ENCODE measurements around the gene EPC1. TPM values are rescaled to one million over a fixed set of nuclear protein-coding genes. Genes with fewer than 3 reads are reported as not detected.

EPC1 gene
- total RNA-seq, 1 experiment from 2014 or later: 30.0 TPM

DNA sequence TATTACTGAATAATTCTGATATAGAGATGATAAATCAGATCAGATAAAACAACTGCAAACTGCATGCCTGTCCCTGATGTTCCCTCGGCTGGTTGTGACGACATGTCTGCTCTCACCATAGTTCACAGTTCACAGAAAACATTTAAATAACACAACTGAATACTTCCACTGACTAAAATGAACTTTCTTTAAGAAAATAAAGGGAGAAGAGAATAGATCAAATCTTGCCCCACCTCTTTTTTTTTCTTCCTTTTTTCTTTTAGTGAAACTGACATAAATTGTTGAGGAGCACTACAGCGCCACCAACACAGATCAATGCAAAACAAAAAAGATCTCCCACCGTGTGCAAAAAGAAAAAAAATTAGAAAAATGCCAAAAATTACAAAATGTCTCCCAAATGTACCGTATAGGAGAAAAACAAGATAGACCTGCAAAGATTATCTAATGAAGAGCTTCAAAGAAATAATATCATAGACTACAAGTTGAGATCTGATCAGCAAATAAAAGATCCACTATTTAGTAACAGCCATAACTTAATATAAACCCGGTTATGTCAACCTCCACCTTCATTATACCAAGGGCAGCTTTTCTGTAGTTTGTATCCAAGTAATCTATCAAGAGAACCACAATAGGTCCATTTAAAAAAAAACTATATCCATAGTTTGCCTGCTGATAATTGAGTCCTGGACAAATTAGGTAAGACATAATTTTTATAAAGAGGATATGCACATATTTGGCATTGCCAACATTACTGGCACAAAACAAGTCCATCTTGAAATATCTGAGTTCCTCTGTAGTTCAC is 30.7 kb upstream of the EPC1 start:
- no peak for DNase-seq
- H3K27ac Mint-ChIP-seq (ENCODE audit: unreplicated experiment): no peak overlapping the region
- no peak for TF ChIP-seq CTCF (IDR thresholded peaks at IDR 0.05; ENCODE audit: unreplicated experiment)
- no peaks in the 10 kb centered on the region for H3K9me3 Mint-ChIP-seq (ENCODE audit: low read depth, unreplicated experiment)
- intact Hi-C loops (cut with micrococcal nuclease; ENCODE audit: unreplicated experiment): loop anchor here (10.0 kb wide), 1 partner anchor 317 kb away; no protein-coding TSS in a partner anchor
- no TSS peak for BruUV-seq (replicated peaks)
- H3K27me3 Mint-ChIP-seq (ENCODE audit: unreplicated experiment): no peaks in the 10 kb centered on the region
- CTCF ChIA-PET: interaction anchor here (0.7 kb wide), 1 partner anchor 676 kb away, joined by 3 read pairs; no protein-coding TSS in a partner anchor
- peaks cover 17% of the 10 kb centered on the region for H3K4me1 Mint-ChIP-seq (ENCODE audit: low read depth, unreplicated experiment)
- H3K4me3 Mint-ChIP-seq (ENCODE audit: low read depth, unreplicated experiment): no peak overlapping the region
- peaks cover 6% of the 10 kb centered on the region for H3K36me3 Mint-ChIP-seq (ENCODE audit: insufficient read depth, unreplicated experiment)

DNA sequence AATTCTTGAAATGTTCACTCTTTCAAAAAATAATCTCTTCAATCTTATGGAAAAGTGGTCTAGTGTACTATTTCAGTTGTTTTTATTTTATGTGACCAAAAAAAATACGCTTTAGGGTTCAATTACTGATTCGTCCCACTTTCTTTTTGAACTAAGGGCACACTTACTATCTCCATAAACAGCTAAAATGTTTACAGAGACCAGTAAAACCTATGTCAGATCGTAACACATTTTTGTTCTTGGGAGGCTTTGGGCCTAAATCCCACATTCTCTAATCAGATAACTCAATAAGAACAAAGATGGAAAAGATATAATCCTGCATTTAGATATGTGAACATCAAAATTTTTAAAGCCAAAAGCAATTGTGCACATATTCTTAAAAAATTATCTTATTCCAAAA is 29.8 kb upstream of the EPC1 start:
- DNase-seq: no peak
- intact Hi-C loops (cut with micrococcal nuclease; ENCODE audit: unreplicated experiment): loop anchor here (10.0 kb wide), 1 partner anchor 318 kb away; no protein-coding TSS in a partner anchor
- BruUV-seq (replicated peaks): no TSS peak
- CTCF ChIA-PET: no interaction called here
- no peak overlapping the region for H3K27ac Mint-ChIP-seq (ENCODE audit: unreplicated experiment)
- no peaks in the 10 kb centered on the region for H3K27me3 Mint-ChIP-seq (ENCODE audit: unreplicated experiment)
- peaks cover 6% of the 10 kb centered on the region for H3K36me3 Mint-ChIP-seq (ENCODE audit: insufficient read depth, unreplicated experiment)
- peaks cover 20% of the 10 kb centered on the region for H3K4me1 Mint-ChIP-seq (ENCODE audit: low read depth, unreplicated experiment)
- peak overlapping the region; percentile 36 for H3K4me3 Mint-ChIP-seq (ENCODE audit: low read depth, unreplicated experiment)
- no peak for TF ChIP-seq CTCF (IDR thresholded peaks at IDR 0.05; ENCODE audit: unreplicated experiment)
- H3K9me3 Mint-ChIP-seq (ENCODE audit: low read depth, unreplicated experiment): no peaks in the 10 kb centered on the region

DNA sequence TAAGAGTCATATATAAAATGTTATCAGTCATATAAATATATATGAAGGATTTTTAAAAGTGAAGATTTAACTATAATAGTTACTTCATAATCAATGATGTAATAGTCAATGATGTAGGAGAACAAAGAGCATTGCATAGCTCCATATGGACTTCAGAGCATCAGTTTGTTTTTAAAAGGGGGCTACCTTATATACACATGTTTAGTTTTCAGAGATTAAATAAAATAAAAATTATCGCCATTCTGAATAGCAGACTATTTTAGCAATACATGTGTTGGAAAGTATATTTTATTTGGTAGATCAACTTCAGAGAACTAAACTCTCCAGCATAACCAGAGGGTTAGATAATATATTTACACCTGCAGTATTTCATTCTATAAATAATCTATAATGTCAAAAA is 29.1 kb upstream of the EPC1 start:
- no TSS peak for BruUV-seq (replicated peaks)
- TF ChIP-seq CTCF (IDR thresholded peaks at IDR 0.05; ENCODE audit: unreplicated experiment): no peak
- no peak overlapping the region for H3K4me3 Mint-ChIP-seq (ENCODE audit: low read depth, unreplicated experiment)
- DNase-seq: no peak
- peaks cover 13% of the 10 kb centered on the region for H3K4me1 Mint-ChIP-seq (ENCODE audit: low read depth, unreplicated experiment)
- CTCF ChIA-PET: no interaction called here
- no peak overlapping the region for H3K27ac Mint-ChIP-seq (ENCODE audit: unreplicated experiment)
- H3K36me3 Mint-ChIP-seq (ENCODE audit: insufficient read depth, unreplicated experiment): peaks cover under 1% of the 10 kb centered on the region
- intact Hi-C loops (cut with micrococcal nuclease; ENCODE audit: unreplicated experiment): loop anchor here (10.0 kb wide), 1 partner anchor 319 kb away; no protein-coding TSS in a partner anchor
- H3K9me3 Mint-ChIP-seq (ENCODE audit: low read depth, unreplicated experiment): no peaks in the 10 kb centered on the region
- no peaks in the 10 kb centered on the region for H3K27me3 Mint-ChIP-seq (ENCODE audit: unreplicated experiment)

DNA sequence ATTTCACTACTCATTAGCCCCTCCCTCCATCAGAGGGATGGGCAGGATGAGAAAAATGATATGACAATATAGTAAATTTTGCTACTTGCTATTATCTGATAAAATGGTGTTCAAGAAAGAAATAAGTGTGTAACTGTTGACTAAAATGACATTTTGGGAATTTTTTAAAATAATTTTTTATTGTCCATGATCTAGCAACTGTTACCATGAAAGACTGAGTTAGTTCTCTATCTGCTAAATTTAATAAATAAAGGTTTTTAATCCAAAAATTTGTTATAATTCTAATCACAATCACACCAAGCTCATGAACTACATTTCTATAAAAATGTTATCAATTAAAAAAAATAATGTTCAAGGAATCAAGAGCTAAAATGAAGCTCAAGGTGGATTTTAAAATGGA is 28.7 kb upstream of the EPC1 start:
- no peaks in the 10 kb centered on the region for H3K9me3 Mint-ChIP-seq (ENCODE audit: low read depth, unreplicated experiment)
- no peak overlapping the region for H3K4me3 Mint-ChIP-seq (ENCODE audit: low read depth, unreplicated experiment)
- no peak for DNase-seq
- H3K4me1 Mint-ChIP-seq (ENCODE audit: low read depth, unreplicated experiment): peaks cover 9% of the 10 kb centered on the region
- CTCF ChIA-PET: no interaction called here
- BruUV-seq (replicated peaks): no TSS peak
- no peaks in the 10 kb centered on the region for H3K36me3 Mint-ChIP-seq (ENCODE audit: insufficient read depth, unreplicated experiment)
- no peaks in the 10 kb centered on the region for H3K27me3 Mint-ChIP-seq (ENCODE audit: unreplicated experiment)
- H3K27ac Mint-ChIP-seq (ENCODE audit: unreplicated experiment): no peak overlapping the region
- TF ChIP-seq CTCF (IDR thresholded peaks at IDR 0.05; ENCODE audit: unreplicated experiment): no peak
- intact Hi-C loops (cut with micrococcal nuclease; ENCODE audit: unreplicated experiment): loop anchor here (10.0 kb wide), 1 partner anchor 319 kb away; no protein-coding TSS in a partner anchor

Measured in Calu3 (cell line).